ENCODE measurements around the gene TP53.
"Not testable (repeated sequence)": the region's sequence is repeated elsewhere in the genome, so short reads cannot be mapped to it uniquely, and the experiment has no call there.

TP53 gene

DNA sequence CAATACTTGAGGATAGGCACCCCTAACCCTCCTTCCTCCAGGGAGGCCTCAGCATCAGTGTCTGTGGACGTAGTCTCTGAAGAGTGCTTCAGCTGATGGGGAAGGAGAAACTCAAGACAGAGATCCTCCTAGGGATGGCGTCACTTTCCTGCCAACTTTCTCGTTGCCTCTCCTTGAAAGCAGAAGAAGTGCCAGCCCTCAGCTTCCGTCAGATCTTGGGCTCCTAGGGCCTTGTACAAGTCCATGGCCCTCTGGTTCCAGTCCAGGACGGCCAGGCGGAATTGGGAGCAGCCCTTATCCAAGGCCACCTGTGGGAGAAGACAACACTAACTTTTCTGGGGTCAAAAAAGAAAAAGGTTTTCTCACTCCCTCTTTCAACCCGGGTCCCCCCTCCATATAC lies 61.0 kb downstream of the TP53 start:
- H3K27ac ChIP-seq = peak overlapping the region; percentile 83; the same call in 1 of the 2 replicates
- TF ChIP-seq, protein P1, sequence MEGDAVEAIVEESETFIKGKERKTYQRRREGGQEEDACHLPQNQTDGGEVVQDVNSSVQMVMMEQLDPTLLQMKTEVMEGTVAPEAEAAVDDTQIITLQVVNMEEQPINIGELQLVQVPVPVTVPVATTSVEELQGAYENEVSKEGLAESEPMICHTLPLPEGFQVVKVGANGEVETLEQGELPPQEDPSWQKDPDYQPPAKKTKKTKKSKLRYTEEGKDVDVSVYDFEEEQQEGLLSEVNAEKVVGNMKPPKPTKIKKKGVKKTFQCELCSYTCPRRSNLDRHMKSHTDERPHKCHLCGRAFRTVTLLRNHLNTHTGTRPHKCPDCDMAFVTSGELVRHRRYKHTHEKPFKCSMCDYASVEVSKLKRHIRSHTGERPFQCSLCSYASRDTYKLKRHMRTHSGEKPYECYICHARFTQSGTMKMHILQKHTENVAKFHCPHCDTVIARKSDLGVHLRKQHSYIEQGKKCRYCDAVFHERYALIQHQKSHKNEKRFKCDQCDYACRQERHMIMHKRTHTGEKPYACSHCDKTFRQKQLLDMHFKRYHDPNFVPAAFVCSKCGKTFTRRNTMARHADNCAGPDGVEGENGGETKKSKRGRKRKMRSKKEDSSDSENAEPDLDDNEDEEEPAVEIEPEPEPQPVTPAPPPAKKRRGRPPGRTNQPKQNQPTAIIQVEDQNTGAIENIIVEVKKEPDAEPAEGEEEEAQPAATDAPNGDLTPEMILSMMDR (conservative IDR thresholded peaks at IDR 0.05) = no peak

DNA sequence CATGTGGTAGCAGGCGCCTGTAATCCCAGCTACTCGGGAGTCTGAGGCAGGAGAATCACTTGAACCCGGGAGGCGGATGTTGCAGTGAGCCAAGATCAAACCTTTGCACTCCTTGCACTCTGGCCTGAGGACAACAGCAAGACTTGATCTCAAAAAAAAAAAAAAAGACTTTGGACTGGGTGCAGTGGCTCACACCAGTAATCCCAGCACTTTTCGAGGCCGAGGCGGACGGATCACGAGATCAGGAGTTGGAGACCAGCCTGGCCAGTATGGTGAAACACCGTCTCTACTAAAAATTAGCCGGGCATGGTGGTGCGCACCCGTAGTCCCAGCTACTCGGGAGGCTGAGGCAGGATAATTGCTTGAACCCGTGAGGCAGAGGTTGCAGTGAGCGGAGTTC lies 61.5 kb downstream of the TP53 start:
- H3K27ac ChIP-seq = not testable (repeated sequence)

DNA sequence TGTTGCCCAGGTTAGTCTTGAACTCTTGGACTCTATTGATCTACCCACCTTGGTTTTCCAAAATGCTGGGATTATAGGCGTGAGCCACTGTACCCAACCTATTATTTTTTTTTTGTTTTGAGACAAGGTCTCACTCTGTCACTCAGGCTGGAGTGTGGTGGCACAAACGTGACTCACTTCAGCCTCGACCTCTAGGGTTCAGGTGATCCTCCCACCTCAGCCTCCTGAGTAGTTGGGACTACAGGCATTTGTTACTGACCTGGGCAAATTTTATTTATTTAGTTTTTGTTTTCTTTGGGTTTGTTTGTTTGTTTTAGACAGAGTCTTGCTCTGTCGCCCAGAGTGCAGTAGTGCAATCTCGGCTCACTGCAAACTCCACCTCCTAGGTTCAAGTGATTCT lies 63.6 kb downstream of the TP53 start:
- no peak overlapping the region for H3K27ac ChIP-seq
- TF ChIP-seq, protein P1 (conservative IDR thresholded peaks at IDR 0.05) = no peak

DNA sequence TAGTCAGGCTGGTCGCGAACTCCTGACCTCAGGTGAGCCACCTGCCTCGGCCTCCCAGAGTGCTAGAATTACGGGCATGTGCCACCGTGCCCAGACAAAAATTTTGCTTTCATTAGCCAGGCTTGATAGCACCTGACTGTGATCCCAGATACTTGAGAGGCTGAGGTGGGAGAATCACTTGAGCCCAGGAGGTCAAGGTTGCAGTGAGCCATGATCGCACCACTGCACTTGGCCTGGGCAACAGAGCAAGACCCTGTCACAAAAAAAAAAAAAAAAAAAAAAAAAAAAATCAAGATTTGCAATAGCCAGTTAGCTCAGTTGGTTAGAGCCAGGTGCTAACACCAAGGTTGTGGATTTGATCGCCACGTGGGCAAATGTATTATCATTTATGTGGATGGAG lies 66.5 kb downstream of the TP53 start:
- TF ChIP-seq, protein P1 (conservative IDR thresholded peaks at IDR 0.05) = no peak

DNA sequence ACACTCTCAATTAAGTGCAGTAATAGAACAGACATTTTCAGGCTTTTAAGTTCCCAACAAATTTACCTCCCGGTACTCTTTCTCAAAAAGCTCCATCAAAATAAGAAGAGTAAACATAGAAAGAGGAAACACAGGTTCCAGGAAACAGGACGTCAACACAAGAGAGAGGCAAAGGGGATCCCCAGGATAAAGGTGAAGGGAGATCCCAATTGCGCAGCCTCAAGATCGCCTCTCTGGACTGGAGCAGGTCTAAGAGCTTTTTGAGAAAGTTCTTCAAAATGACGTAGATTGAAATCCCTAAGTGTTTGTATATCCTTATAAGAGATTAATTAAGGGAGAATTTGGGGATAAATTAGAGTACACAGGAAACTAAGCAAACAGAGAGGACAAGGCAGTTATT lies 68.7 kb downstream of the TP53 start:
- TF ChIP-seq, protein P1 (conservative IDR thresholded peaks at IDR 0.05) = no peak
- no peak overlapping the region for H3K27ac ChIP-seq

More for the DNA sequence above, 66.5 kb downstream of the TP53 start:
- H3K27ac ChIP-seq = no peak overlapping the region
